A673 (cell line): ENCODE data around the gene ZMYM1. TPM values are rescaled to one million over a fixed set of nuclear protein-coding genes. Genes with fewer than 3 reads are reported as not detected.

Experiments used
- BruUV-seq: library from RNA; stranded (reverse); fragments of 400-500 nt; replicated peaks from 2 replicates; lab custom pipeline; 2021; lab: Mats Ljungman, UMichigan
- CTCF ChIA-PET: fragments of 300-600 bp; sonication (Branson Sonifier 250); formaldehyde crosslinking; loops from one replicate; lab custom pipeline; 2022; ENCODE audit warnings: antibody characterized with exemption; lab: Charles Lee
- POLR2A ChIA-PET: fragments of 300-600 bp; sonication (Branson Sonifier 250); formaldehyde crosslinking; loops from one replicate; lab custom pipeline; 2022; ENCODE audit warnings: antibody characterized with exemption; ENCODE audit not compliant: low non-redundant PET; lab: Charles Lee
- DNase-seq: peaks from one replicate; pipeline ENCODE4 v3.0.0-alpha.2; 2015; ENCODE audit warnings: low spot score
- H3K27ac ChIP-seq: fragments of 200-600 bp; sonication (generic); 2 replicates; pipeline ENCODE4 v1.5.1; 2016; ENCODE audit warnings: mixed run types, low read depth, mild to moderate bottlenecking, mixed read lengths, antibody characterized with exemption, low read length; ENCODE audit not compliant: poor library complexity, severe bottlenecking
- H3K27me3 ChIP-seq: fragments of 200-600 bp; sonication (generic); replicated peaks from 2 replicates; pipeline ENCODE4 v1.6.1; 2017; ENCODE audit warnings: mixed run types, low read depth, mild to moderate bottlenecking, mixed read lengths, antibody characterized with exemption, low read length; ENCODE audit not compliant: insufficient read depth, poor library complexity
- H3K36me3 ChIP-seq: fragments of 200-600 bp; sonication (generic); 2 replicates; pipeline ENCODE4 v1.6.1; 2016; ENCODE audit warnings: mixed run types, mild to moderate bottlenecking, mixed read lengths, antibody characterized with exemption, low read length; ENCODE audit not compliant: insufficient read depth, poor library complexity, severe bottlenecking
- H3K4me1 ChIP-seq: fragments of 200-600 bp; sonication (generic); 2 replicates; pipeline ENCODE4 v1.6.1; 2017; ENCODE audit warnings: mixed run types, mild to moderate bottlenecking, mixed read lengths, antibody characterized with exemption, low read length; ENCODE audit not compliant: insufficient read depth, poor library complexity, severe bottlenecking
- H3K4me3 ChIP-seq: fragments of 200-600 bp; sonication (generic); 2 replicates; pipeline ENCODE4 v1.5.1; 2016; ENCODE audit warnings: low read depth, mixed run types, mild to moderate bottlenecking, mixed read lengths, low read length; ENCODE audit not compliant: poor library complexity, severe bottlenecking
- H3K9me3 ChIP-seq: fragments of 200-600 bp; sonication (generic); 2 replicates; pipeline ENCODE4 v1.6.1; 2016; ENCODE audit warnings: mixed run types, low read depth, mild to moderate bottlenecking, mixed read lengths, antibody characterized with exemption, low read length; ENCODE audit not compliant: poor library complexity, severe bottlenecking
- EZH2 ChIP-seq: fragments of 200-600 bp; sonication (generic); IDR thresholded peaks from 2 replicates; pipeline ENCODE4 v1.6.1; 2017; ENCODE audit warnings: borderline replicate concordance, low read depth, mild to moderate bottlenecking, mixed read lengths, antibody characterized with exemption, low read length; ENCODE audit not compliant: poor library complexity, severe bottlenecking
- intact Hi-C: fragments of 100-400 bp; cut with micrococcal nuclease; formaldehyde crosslinking; loops from one replicate; pipeline ENCODE4 v1.10.0; 2022; ENCODE audit not compliant: unreplicated experiment
- total RNA-seq: library from RNA; stranded (reverse); gene quantifications from 2 replicates; pipeline ENCODE4 v1.2.3, GENCODE V29; 2021
- TF ChIP-seq, protein P1 (sequence below): fragments of 300-800, 200-600 bp; sonication (generic); conservative IDR thresholded peaks from 2 replicates; pipeline ENCODE4 v1.5.1; 2017; ENCODE audit warnings: low read depth, mild to moderate bottlenecking, antibody characterized with exemption, low read length, moderate library complexity, mixed read lengths

The ZMYM1 gene
- total RNA-seq, 1 experiment from 2014 or later: 36.1 TPM

DNA sequence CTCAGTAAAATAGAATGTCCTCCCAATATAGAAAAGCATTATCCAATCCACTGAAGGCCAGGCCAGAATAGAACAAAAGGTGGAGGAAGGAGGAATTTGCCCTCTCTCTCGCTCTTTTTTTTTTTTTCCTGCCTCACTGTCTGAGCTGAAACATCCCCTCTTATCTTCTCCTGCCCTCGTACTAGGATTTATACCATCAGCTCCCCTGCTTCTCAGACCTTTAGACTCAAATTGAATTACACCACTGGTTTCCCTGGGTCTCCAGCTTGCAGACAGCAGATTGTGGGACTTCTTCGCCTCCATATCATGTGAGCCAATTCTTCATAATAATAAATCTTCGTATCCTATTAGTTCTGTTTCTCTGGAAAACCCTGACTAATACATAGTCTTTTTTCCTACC is 42.6 kb upstream of the ZMYM1 start:
- no TSS peak for BruUV-seq
- ChIA-PET CTCF (no interaction called here), POLR2A (no interaction called here)
- Histone ChIP-seq H3K4me3 (no peak overlapping the region), H3K9me3 (peaks cover 14% of the 10 kb centered on the region), H3K27ac (no peak overlapping the region), H3K27me3 (no peaks in the 10 kb centered on the region), H3K4me1 (no peaks in the 10 kb centered on the region), H3K36me3 (no peaks in the 10 kb centered on the region)
- DNase-seq: no peak
- TF ChIP-seq, protein P1, sequence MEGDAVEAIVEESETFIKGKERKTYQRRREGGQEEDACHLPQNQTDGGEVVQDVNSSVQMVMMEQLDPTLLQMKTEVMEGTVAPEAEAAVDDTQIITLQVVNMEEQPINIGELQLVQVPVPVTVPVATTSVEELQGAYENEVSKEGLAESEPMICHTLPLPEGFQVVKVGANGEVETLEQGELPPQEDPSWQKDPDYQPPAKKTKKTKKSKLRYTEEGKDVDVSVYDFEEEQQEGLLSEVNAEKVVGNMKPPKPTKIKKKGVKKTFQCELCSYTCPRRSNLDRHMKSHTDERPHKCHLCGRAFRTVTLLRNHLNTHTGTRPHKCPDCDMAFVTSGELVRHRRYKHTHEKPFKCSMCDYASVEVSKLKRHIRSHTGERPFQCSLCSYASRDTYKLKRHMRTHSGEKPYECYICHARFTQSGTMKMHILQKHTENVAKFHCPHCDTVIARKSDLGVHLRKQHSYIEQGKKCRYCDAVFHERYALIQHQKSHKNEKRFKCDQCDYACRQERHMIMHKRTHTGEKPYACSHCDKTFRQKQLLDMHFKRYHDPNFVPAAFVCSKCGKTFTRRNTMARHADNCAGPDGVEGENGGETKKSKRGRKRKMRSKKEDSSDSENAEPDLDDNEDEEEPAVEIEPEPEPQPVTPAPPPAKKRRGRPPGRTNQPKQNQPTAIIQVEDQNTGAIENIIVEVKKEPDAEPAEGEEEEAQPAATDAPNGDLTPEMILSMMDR: no peak
- TF ChIP-seq EZH2: no peak
- intact Hi-C loops: no loop called here

DNA sequence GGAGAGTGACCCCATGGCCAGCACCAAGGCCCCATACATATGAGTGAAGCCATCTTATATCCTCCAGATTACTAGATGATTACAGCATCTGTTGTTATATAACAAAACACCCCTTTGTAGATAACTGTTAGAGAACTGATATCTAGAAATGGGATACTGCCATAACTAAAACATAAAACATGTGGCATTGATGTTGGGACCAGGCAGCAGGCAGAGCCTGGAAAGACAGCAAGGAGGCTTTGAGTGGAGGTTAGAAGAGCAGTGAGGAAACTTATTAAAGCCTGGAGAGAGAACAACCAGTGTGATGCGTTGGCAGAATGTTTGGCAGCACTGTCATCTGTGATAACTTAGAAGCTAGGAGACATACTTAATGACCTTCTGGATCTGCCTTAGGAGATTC is 42.0 kb upstream of the ZMYM1 start:
- no peaks in the 10 kb centered on the region for H3K27me3 ChIP-seq
- no TSS peak for BruUV-seq
- POLR2A ChIA-PET: no interaction called here
- no peaks in the 10 kb centered on the region for H3K4me1 ChIP-seq
- CTCF ChIA-PET: no interaction called here
- peaks cover 14% of the 10 kb centered on the region for H3K9me3 ChIP-seq
- intact Hi-C loops: no loop called here
- TF ChIP-seq, protein P1: no peak
- no peak for TF ChIP-seq EZH2
- no peak overlapping the region for H3K27ac ChIP-seq
- H3K4me3 ChIP-seq: no peak overlapping the region
- DNase-seq: no peak
- no peaks in the 10 kb centered on the region for H3K36me3 ChIP-seq

DNA sequence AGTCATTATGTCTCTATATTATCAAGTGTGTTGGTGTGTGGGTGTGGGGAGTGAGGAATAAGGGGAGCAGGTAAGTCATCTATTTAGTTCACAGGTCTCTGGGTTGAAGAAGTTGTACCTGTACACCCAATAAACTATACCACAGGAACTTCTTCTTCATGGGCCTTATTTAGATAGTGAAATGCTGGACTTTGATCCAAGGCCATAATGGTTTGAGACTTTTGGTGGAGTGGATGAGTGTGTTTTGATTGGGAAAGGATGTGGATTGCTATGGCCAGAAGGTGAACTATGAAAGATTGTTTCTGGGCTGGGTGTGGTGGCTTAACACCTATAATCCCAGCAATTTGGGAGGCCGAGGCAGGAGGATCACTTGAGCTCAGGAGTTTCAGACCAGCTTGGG is 40.5 kb upstream of the ZMYM1 start:
- no peaks in the 10 kb centered on the region for H3K27me3 ChIP-seq
- H3K4me1 ChIP-seq: no peaks in the 10 kb centered on the region
- H3K4me3 ChIP-seq: no peak overlapping the region
- no TSS peak for BruUV-seq
- no peak for DNase-seq
- no peak overlapping the region for H3K27ac ChIP-seq
- TF ChIP-seq, protein P1: no peak
- no peak for TF ChIP-seq EZH2
- intact Hi-C loops: no loop called here
- CTCF ChIA-PET: no interaction called here
- POLR2A ChIA-PET: no interaction called here
- H3K9me3 ChIP-seq: peaks cover 2% of the 10 kb centered on the region
- H3K36me3 ChIP-seq: no peaks in the 10 kb centered on the region
